B cell (primary cell): ENCODE data around the gene NAA15. TPM values are rescaled to one million over a fixed set of nuclear protein-coding genes. Genes with fewer than 3 reads are reported as not detected.

Experiments
- ATAC-seq: fragments of 200-7000 bp; cut with Tn5 transposase; one replicate; pipeline ENCODE4 v1.10.0; 2021; ENCODE audit warnings: low read depth, mild to moderate bottlenecking, moderate number of reproducible peaks, moderate library complexity
- CTCF ChIA-PET: fragments of 350-600 bp; sonication (Branson Sonifier 250); formaldehyde crosslinking; loops from one replicate; lab custom pipeline; 2021; ENCODE audit warnings: antibody characterized with exemption, inconsistent platforms; lab: Charles Lee
- POLR2A ChIA-PET: fragments of 350-600 bp; sonication (Branson Sonifier 250); formaldehyde crosslinking; loops from one replicate; lab custom pipeline; 2021; ENCODE audit warnings: antibody characterized with exemption; lab: Charles Lee
- DNase-seq: peaks from one replicate; pipeline ENCODE4 v3.0.0; 2013
- H2AFZ ChIP-seq: 2 replicates; pipeline ENCODE4 v1.6.1; 2012; ENCODE audit warnings: mild to moderate bottlenecking, low read depth, low read length; ENCODE audit not compliant: insufficient read depth, poor library complexity, severe bottlenecking
- H3K27ac ChIP-seq, 2 donors: 1 replicate in 1 of 2; 2 replicates in 1 of 2; pipeline ENCODE4 v1.5.1; 2012 to 2013; ENCODE audit warnings: low read length in 2 of 2, mild to moderate bottlenecking in 2 of 2, moderate library complexity in 1 of 2
- H3K27me3 ChIP-seq, 4 experiments: fragments of 200-600 bp in 1 of 4; sonication (generic) in 1 of 4; replicated peaks in 1 of 4; 1 replicate in 2 of 4; 2 replicates in 2 of 4; pipeline versions ENCODE4 v1.6.1 to v1.7.0; 2013 to 2016; ENCODE audit warnings: low read length in 3 of 4, mild to moderate bottlenecking in 2 of 4, mixed read lengths in 1 of 4, moderate library complexity in 1 of 4; ENCODE audit not compliant: insufficient read depth in 4 of 4, control insufficient read depth in 3 of 4; ENCODE audit errors: control extremely low read depth in 1 of 4
- H3K36me3 ChIP-seq, 2 experiments: replicated peaks in 1 of 2; 1 replicate in 1 of 2; 2 replicates in 1 of 2; pipeline versions ENCODE4 v1.6.1 to v1.7.1; 2013; ENCODE audit warnings: low read length in 1 of 2; ENCODE audit not compliant: insufficient read depth in 2 of 2, control insufficient read depth in 1 of 2; ENCODE audit errors: control extremely low read depth in 1 of 2, extremely low read depth in 1 of 2
- H3K4me1 ChIP-seq, 2 donors: fragments of 200-600 bp in 1 of 2; sonication (generic) in 1 of 2; 1 replicate in 1 of 2; 2 replicates in 1 of 2; pipeline versions ENCODE4 v1.5.1 to v1.6.1; 2013 to 2017; ENCODE audit warnings: low read length in 2 of 2; ENCODE audit not compliant: control insufficient read depth in 2 of 2, insufficient read depth in 2 of 2
- H3K4me2 ChIP-seq: replicated peaks from 2 replicates; pipeline ENCODE3; 2012; ENCODE audit warnings: mild to moderate bottlenecking, low read depth, low read length; ENCODE audit not compliant: poor library complexity, severe bottlenecking
- H3K4me3 ChIP-seq, 5 experiments: fragments of 200-600 bp in 1 of 5; sonication (generic) in 1 of 5; 1 replicate in 3 of 5; 2 replicates in 2 of 5; pipeline versions ENCODE4 v1.5.1 to v1.7.0; 2011 to 2016; ENCODE audit warnings: low read length in 4 of 5, mild to moderate bottlenecking in 4 of 5, low read depth in 2 of 5, control low read depth in 1 of 5, moderate library complexity in 1 of 5; ENCODE audit not compliant: insufficient read depth in 1 of 5; ENCODE audit errors: control extremely low read depth in 1 of 5, extremely low read depth in 1 of 5
- H3K79me2 ChIP-seq: fragments of 200-600 bp; sonication (generic); one replicate; pipeline ENCODE4 v1.6.0; 2016; ENCODE audit warnings: low read length; ENCODE audit not compliant: control insufficient read depth, insufficient read depth
- H3K9ac ChIP-seq: fragments of 200-600 bp; sonication (generic); 2 replicates; pipeline ENCODE4 v1.6.1; 2017; ENCODE audit warnings: mild to moderate bottlenecking, low read length, moderate library complexity
- H3K9me3 ChIP-seq, 3 donors: one replicate each; pipeline versions ENCODE4 v1.6.1 to v1.7.1; 2013; ENCODE audit warnings: low read length in 2 of 3; ENCODE audit not compliant: control insufficient read depth in 2 of 3, insufficient read depth in 1 of 3; ENCODE audit errors: control extremely low read depth in 1 of 3
- H4K20me1 ChIP-seq: 2 replicates; pipeline ENCODE4 v1.6.0; 2012; ENCODE audit warnings: mild to moderate bottlenecking, low read length; ENCODE audit not compliant: insufficient read depth, control insufficient read depth, poor library complexity, severe bottlenecking
- H3K27ac Mint-ChIP-seq: one replicate; pipeline ENCODE4 v1.8.0; 2021; ENCODE audit warnings: mixed read lengths
- H3K27me3 Mint-ChIP-seq: one replicate; pipeline ENCODE4 v1.8.0; 2021; ENCODE audit warnings: mixed read lengths
- H3K4me1 Mint-ChIP-seq: one replicate; pipeline ENCODE4 v1.8.0; 2021; ENCODE audit warnings: mixed read lengths
- H3K4me3 Mint-ChIP-seq: one replicate; pipeline ENCODE4 v1.8.0; 2021; ENCODE audit warnings: mixed read lengths
- H3K9me3 Mint-ChIP-seq: one replicate; pipeline ENCODE4 v1.8.0; 2022; ENCODE audit warnings: mixed read lengths; ENCODE audit not compliant: insufficient read depth
- EZH2 ChIP-seq: IDR thresholded peaks from 2 replicates; pipeline ENCODE4 v1.6.1; 2012; ENCODE audit warnings: borderline replicate concordance, low read depth, mild to moderate bottlenecking, moderate library complexity, low read length; ENCODE audit not compliant: insufficient read depth, poor library complexity, severe bottlenecking
- WGBS: methylation state at CpG from one replicate; pipeline ENCODE4 v1.1.5; 2013; ENCODE audit warnings: missing lambda C conversion rate; ENCODE audit not compliant: insufficient coverage; 5-methylcytosine and 5-hydroxymethylcytosine counted together
- intact Hi-C: fragments of 100-400 bp; cut with micrococcal nuclease; formaldehyde crosslinking; loops from one replicate; pipeline ENCODE4 v1.10.0; 2022
- polyA plus RNA-seq: library from polyadenylated mRNA; depleted of rRNA; stranded (reverse); fragments of >200 nt; gene quantifications from 2 replicates; pipeline ENCODE4 v1.2.3, GENCODE V29; 2012
- total RNA-seq, 2 donors: library from RNA; stranded (reverse); fragments of 120-200 nt in 1 of 2; gene quantifications; 1 replicate in 1 of 2; 2 replicates in 1 of 2; pipeline versions ENCODE4 v1.2.3 to v1.2.4, GENCODE V29; 2013 to 2022
- TF ChIP-seq, protein P1 (sequence below): fragments of 200-600 bp; IDR thresholded peaks from one replicate; pipeline ENCODE4 v1.8.0; 2022; ENCODE audit warnings: antibody characterized with exemption, mild to moderate bottlenecking

NAA15 gene
- total and polyA plus RNA-seq, 2 donors (not counting 1 experiment from before 2014, with no cell fraction given) = 10.0 to 56.7 TPM

- Mint-ChIP-seq H3K27ac (peak overlapping the region; percentile 93), H3K4me3 (peak overlapping the region; percentile 87), H3K9me3 (no peaks in the 10 kb centered on the region), H3K27me3 (no peaks in the 10 kb centered on the region), H3K4me1 (peaks cover 71% of the 10 kb centered on the region)
- Histone ChIP-seq H3K27ac (peak overlapping the region; percentile 80), H3K4me3 (no peak overlapping the region), H3K4me1 (peaks cover 44 to 59% of the 10 kb centered on the region in 2 donors), H3K27me3 (no peaks in the 10 kb centered on the region), H3K36me3 (no peaks in the 10 kb centered on the region), H3K79me2 (peaks cover 95% of the 10 kb centered on the region), H2AFZ (no peak overlapping the region), H3K4me2 (peak overlapping the region; percentile 65), H3K9me3 (peaks cover 0 to 9% (median 0%) of the 10 kb centered on the region in 3 donors), H4K20me1 (peaks cover 8% of the 10 kb centered on the region), H3K9ac (no peak overlapping the region)
- DNase-seq = no peak
- POLR2A ChIA-PET = no interaction called here
- no CpG with 5 or more reads among the region's 4 CpGs for WGBS
- intact Hi-C loops = no loop called here
- TF ChIP-seq, protein P1, sequence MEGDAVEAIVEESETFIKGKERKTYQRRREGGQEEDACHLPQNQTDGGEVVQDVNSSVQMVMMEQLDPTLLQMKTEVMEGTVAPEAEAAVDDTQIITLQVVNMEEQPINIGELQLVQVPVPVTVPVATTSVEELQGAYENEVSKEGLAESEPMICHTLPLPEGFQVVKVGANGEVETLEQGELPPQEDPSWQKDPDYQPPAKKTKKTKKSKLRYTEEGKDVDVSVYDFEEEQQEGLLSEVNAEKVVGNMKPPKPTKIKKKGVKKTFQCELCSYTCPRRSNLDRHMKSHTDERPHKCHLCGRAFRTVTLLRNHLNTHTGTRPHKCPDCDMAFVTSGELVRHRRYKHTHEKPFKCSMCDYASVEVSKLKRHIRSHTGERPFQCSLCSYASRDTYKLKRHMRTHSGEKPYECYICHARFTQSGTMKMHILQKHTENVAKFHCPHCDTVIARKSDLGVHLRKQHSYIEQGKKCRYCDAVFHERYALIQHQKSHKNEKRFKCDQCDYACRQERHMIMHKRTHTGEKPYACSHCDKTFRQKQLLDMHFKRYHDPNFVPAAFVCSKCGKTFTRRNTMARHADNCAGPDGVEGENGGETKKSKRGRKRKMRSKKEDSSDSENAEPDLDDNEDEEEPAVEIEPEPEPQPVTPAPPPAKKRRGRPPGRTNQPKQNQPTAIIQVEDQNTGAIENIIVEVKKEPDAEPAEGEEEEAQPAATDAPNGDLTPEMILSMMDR = no peak
- no peak for TF ChIP-seq EZH2
- no peak for ATAC-seq
- CTCF ChIA-PET = interaction anchor here (1.1 to 3.5 kb wide), 3 partner anchors 12 to 19 kb away, joined by 3 to 24 read pairs (median 6); partner anchors contain the start of genes NAA15 and NDUFC1
Observed at GRCh38 chr4:139314047-139314800, 12.9 kb downstream of the NAA15 start.

GRCh38 chr4:139315221-139315675 lies 13.9 kb downstream of the NAA15 start:
- 42% methylated on average over 6 of the region's 13 CpGs for WGBS
- peaks cover 95% of the 10 kb centered on the region for H3K79me2 ChIP-seq
- no peaks in the 10 kb centered on the region for H3K36me3 ChIP-seq
- peak overlapping the region; percentile 40 for H3K9ac ChIP-seq
- peaks cover 18% of the 10 kb centered on the region for H4K20me1 ChIP-seq
- no peaks in the 10 kb centered on the region for H3K27me3 Mint-ChIP-seq
- intact Hi-C loops = no loop called here
- POLR2A ChIA-PET = no interaction called here
- no peak for TF ChIP-seq EZH2
- TF ChIP-seq, protein P1 = no peak
- CTCF ChIA-PET = interaction anchor here (1.1 to 2.5 kb wide), 2 partner anchors 17 to 20 kb away, joined by 3 to 6 read pairs; no protein-coding TSS in a partner anchor
- no peak overlapping the region for H2AFZ ChIP-seq
- H3K9me3 Mint-ChIP-seq = no peaks in the 10 kb centered on the region
- ATAC-seq = peak; percentile 72
- no peaks in the 10 kb centered on the region for H3K27me3 ChIP-seq
- DNase-seq = peak; percentile 66
- H3K9me3 ChIP-seq = peaks cover 0 to 13% (median 0%) of the 10 kb centered on the region in 3 donors
- H3K4me3 Mint-ChIP-seq = peak overlapping the region; percentile 87
- H3K27ac Mint-ChIP-seq = peak overlapping the region; percentile 93
- H3K4me3 ChIP-seq = peak overlapping the region in 3 of 5 experiments; percentile 25 to 49 (median 40)
- peak overlapping the region; percentile 80 for H3K27ac ChIP-seq
- H3K4me1 Mint-ChIP-seq = peaks cover 75% of the 10 kb centered on the region
- H3K4me2 ChIP-seq = peak overlapping the region; percentile 64
- H3K4me1 ChIP-seq = peaks cover 44 to 66% of the 10 kb centered on the region in 2 donors
